CD4-positive, alpha-beta T cell treated with Interleukin-17A for 1 hour (primary cell): ENCODE measurements around the gene SYT15B.
A peak's percentile ranks its signal among the peaks of the same experiment; 100 is the strongest.
"Not testable (repeated sequence)": the region's sequence is repeated elsewhere in the genome, so short reads cannot be mapped to it uniquely, and the experiment has no call there.

Experiments used
- DNase-seq: peaks from one replicate; pipeline ENCODE4 v3.0.0-alpha.2; 2020

Gene SYT15B

DNA sequence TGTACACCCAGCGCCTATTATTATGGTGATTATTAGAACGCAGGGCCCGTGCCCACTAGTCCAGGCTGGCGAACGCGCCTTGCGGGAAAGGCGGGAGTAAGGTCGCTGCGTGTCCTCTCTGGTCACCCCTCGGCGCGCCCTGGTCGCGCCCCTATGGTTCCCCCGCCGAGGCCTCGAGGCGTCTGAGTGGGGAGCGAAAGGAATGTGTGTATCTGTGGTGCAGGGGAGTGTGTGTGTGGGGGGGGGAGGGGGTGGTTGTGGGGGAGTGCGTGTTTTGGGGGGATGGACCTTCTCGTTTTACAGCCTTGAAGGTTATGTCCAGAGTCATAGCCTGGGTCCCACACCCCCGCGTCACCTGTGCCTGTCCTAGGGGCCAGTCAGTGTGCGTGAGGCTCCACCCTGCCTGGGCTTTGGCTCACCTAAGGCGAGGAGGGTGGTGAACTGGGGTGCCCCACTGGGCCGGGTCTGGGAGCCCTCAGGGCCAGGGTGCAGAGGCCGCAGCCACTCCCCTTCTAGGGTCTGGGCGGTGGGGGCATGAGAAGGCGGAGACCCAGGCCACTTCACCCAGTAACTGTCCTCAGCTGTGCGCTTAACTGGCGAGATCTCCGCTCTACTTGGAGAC is at the start of gene SYT15B:
Gene SYT15B, minus strand, starts transcription at position 39 of the 622 bp plus-strand sequence. CDS start 952 bp downstream, outside the sequence.
- DNase-seq, result not testable (repeated sequence)

DNA sequence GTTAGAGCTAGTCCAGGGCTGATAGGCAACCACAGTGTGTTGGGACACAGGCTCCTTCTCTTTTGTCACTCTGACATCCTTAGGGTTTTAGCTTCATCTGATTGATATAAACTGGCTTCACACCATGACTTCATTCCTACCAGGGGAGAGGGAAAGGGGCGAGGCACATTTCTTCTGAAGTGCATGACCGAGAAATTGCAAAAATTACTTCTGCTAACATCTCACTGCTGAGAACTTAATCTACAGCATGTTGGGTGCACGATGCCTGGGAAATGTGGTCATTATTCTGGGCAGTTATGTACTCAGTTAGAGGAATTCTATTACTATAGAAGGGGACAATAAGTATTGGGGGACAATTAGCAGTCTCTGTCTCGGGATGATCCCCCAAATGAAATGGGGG is 16.2 kb upstream of the SYT15B start:
- DNase-seq, result not testable (repeated sequence)

DNA sequence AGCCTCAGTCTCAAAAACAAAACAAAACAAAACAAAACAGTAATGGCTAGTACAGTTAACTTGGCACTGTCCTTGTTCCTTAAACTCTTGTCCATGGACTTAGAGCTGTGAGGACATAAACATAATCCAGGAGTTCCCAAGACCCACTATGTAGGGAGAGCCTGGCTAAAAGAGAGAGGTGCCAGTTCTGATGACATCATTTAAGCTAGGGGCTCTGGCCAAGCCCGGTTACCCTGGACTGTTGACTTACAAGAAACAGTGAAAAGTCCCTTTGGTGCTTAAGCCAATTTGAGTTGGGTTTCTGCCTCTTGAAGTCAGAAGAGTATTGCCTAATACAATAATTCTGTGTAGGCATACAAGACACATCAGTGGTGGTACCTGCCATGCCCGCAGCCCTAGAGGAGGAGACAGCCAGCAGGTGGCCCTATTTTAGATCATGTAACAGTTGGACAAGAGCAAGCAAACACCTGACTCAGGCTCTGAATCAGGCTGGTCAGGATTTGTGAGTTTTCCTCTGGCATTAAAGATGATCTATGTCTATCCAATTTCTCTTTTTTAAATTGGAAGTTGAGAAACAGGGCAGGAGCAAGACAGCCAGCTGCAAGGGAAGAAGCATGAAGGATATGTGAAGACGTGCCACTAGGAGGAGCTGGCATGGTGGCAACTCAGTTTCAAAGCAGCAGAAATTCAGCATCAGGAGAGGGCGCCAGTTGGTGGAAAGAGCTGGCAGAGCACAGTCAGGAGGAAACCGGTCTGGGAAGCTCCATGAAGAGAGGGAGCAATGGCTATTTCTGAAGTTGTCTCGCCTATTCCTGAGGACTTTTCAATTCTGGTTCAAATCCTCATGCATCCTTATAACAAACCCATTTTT is 12.2 kb upstream of the SYT15B start:
- not testable (repeated sequence) for DNase-seq

DNA sequence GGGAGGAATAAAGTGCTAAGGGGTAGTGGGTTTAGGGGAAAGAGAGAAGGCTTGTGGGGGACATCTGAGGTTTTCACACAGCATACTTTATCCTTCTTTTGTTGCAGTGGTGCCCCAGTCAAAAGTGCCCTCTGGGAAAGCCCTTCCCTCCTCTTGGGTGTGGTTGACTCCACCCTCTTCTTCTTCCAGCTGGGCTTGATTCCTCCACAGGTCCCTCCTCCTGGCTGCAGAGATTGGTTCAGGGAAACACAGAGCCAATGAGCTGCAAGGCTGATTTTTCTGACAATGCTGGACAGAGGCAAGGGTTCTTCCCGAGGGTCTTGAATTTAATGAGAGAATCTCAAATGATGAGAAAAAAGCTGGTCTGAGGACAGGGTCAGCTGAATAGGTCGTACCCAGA is 7.4 kb upstream of the SYT15B start:
- DNase-seq, result not testable (repeated sequence)

DNA sequence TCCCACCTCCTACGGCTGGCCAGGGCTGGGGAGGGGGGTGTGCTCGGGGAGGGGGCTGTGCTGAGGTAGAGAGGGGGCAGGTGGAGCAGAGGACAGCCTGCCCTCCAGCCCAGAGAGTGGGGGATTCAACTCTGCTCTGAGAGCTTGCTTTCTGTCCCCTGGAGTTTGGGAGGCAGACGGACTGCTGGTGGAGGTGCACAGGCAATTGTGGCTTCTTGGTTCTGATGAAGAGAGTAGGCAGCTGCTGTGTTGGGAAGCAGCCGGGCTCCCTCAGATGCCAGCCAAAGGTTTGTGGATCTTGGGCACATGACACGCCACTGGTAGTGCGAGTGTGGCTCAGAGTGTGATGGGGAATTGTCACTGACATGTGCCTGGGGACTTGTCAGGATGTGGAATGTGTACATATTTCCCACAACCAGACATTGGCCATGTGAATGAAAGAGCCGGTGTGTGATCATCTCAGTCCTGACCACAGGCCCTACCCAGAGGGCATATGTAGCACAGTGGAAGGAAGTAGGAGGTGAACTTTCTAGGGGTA is 5.3 kb upstream of the SYT15B start:
- DNase-seq, result not testable (repeated sequence)

DNA sequence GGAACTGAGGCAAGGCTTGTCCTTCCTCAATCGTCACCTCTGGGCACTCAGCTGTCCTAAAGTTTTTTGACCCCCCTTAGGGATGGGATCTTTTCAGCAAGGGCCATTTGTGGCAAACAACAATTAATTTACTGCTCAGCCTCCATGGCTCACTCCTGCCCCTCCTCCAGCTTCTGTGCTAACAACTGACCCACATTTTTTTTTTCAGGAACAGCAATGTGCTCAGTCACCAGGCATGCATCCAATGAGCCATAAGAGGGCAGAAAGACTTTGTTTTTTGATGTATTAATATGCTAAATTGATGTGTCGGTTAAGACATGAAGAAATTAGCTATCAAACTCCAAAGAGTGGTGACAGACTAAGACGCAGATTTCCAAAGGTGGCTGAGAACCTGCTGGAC is 4.7 kb upstream of the SYT15B start:
- DNase-seq, result not testable (repeated sequence)

DNA sequence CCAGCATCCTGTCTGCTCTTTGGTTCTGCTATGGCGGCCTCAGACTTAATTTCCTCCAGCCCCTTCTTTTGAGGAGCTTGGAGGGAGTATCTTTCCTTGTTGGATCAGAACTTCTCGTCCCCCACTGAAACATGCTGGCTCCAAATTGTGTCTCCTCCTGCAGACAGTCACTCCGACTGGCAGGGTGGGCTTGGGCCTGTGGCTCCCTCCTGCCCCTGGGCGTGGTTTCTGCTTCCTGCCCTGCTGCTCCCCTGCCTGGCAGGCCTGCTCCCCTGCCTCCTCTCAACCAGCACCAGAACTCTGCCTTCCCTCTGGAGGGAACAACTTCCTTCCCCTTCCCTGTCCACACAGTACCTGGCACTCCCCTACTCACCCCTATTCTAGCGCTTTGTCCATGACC is 3.8 kb upstream of the SYT15B start:
- DNase-seq, result not testable (repeated sequence)

DNA sequence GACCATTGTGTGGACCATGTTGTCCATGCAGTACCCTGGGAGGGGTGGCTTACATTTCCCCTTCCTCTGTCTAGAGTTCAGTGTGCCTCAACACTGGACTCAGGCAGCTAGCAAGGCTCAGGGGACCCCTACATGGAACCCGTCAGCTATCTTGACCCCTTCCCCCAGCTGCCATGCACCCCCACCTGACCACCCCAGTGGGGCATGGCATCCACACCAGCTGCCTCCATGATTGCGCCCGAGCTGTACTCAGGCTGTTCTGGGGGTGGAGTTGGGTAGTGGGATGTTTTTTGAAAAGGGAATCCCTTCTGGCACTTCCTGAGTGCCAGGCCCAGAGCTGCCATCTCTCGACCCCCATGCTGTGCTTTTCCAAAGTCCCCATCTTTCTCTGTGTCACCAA is 1.8 kb upstream of the SYT15B start:
- DNase-seq, result not testable (repeated sequence)

DNA sequence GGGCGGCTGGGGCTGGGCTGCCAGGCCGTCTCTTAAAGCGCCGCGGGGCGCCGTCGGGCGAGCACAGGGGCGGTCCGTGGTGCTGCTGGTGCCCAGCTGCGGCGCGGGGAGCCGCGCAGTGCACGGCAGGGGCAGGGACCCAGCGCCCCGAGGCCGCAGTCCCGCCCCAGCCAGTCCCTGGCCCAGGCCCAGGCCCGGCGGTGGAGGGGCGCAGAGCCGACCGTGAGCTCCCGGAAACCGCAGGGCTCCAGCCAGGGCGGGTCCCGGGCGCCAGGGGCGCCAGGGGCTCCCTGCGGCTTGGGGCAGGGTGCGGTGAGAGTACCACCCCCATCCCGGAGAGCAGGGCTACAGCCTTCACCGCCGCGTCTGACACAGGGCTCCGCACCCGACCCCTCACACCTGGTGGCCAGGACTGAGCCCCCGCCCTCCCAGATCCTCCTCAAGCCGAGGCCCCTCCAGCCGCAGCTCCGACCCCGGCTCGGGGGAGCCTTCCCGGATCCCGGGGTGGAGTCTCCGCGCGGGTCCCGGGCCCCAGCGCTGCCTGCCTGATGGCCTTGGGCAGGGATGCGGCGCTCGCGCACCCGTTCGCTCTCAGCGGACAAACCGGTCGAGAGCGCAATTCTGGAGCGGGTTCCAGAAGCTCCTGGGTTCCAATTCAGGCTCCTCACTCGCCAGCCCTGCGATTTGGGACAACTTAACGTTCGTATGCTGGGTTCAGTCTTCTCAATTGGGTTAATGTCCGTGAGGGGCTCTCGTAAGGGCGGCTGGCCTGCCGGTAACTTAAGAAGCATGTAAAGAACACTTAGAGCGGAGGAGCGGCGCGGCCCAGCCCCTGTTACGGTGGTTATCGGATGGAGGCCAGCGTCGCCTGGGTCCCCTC is 478 bp downstream of the SYT15B start:
- DNase-seq, result not testable (repeated sequence)

DNA sequence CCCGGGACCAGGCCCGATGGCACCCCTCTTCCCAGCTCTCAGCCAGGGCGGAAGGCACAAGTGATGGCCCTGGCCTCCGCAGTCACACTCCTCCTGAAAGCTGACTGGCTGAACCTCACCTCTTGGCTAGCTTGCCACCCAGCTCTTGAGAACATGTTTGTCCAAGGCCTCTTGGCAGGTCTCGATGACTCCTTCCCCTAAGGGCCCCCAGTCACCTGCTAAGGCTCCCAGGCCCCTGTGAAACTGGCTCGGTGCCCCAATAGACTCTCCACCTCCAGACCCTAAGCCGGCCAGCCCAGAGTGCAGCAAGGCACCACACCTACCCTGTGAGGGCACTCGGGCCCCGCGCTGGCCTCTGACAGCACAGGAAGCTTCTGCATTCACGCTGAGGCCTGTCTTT is 4.5 kb downstream of the SYT15B start:
- DNase-seq, result not testable (repeated sequence)

DNA sequence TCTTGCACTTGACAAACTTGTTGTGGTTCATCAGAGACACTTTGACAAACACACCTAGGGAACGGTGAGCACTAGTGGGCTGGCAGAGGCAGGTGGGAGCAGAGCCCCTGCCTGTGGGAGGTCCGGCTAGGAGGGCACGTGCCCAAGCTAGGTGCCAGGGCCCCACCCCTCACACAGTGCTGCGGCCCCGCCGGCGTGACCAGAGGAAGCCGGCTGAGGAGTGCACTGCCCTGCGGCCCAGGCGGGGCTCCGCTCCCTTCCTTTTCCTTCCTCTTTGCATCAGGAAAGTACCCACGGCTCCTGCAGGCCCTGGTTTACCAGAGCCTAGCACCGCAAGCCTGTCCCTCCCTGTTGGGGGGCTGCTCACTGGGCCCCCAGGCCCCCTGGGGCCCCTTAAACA is 7.2 kb downstream of the SYT15B start:
- DNase-seq, result not testable (repeated sequence)

DNA sequence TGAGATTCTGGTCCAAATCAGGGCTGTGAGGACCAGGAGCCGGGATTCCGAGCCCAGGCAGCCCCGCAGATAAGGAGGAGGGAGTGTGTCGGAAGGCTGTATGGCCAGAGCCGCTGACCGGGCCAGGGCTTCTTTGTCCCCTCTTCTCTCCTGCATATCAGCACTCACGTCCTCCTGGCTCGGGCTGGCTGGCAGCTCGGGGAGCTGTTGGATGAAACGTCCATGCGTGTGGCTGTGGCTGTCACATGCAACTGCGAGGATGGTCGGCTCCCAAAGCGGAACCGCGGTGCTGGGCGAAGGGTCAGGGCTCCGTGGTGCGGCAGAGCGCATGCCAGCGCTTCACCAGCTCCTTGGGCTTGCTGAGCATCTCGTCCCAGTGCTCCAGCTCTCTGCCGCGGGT is 9.5 kb downstream of the SYT15B start:
- not testable (repeated sequence) for DNase-seq

DNA sequence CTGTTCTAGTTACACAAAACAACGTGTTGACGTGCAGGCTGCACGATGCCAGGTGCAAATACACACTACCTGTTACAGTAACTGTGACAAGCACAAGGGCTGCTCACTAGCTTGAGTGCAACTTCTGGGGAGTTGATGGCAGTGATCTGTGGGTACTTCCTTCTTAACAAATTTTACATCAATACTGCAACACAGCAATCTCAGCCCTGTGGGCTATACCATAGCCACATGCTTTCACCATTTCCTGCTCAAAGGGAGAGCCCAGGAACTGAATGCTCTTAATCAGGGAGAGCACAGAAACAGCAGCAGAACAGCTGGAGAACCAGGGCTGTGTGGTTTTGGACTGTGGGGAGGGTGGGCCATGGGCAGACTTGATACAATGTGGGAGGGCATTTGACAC is 10.2 kb downstream of the SYT15B start:
- not testable (repeated sequence) for DNase-seq

DNA sequence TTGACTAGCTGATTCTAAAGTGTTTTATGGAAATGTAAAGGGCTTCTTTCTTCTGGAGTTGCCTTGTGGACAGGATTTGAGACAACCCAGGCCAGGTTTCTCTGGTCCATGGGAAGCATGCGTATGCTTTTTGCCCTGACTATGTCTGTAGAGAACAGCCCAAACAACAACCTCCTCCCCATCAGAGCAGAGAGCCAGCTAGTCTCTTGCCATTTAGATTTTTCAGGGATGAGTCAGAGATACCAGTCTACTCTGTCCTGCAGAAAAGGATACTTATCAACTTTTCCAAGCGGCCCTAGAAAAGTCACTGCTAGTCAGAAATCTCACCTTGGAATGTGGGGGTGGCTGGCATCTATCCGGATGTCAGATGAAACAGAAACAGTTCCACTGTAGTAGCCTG is 11.6 kb downstream of the SYT15B start:
- DNase-seq, result not testable (repeated sequence)

DNA sequence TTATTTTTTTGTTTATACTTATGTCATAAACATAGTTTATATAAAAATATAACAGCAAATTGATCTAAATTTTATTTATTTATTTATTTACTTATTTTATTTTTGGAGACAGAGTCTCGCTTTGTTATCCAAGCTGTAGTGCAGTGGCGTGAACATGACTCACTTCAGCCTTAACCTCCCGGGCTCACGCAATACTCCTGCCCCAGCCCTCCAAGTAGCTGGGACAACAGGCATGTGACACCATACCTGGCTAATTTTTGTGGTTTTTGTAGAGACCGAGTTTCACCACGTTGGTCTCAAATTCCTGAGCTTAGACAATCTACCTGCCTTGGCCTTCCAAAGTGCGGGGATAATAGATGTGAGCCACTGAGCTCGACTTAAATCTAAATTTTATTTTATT is 13.0 kb downstream of the SYT15B start:
- DNase-seq, result not testable (repeated sequence)

DNA sequence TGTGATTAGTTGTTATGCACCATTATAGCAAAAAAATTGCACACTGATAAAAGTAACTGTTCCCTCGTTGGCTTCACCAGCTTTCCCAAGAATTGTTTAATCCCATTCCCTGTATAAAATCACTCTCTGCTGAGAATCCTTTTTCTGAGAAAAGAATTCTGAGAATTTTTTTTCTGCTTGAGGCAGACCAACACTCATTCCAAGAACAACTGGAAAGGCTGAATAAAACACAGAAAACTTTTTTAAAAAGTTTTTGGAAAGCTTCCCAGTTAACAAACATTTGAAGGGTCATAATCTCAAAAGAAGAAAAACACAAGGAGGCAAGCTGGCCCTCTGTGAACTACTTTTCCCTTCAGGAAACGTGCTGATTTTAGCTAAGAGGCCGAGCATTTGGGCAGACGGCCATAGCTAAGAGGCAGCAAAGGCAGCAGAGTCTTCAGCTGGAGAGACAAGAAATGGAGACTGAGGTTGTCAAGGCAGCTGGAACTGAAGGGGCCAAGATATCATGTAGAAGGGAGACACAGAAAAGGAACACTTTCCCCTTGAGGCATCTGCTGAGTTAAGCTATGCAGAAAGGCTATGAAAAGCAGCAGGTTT is 16.5 kb downstream of the SYT15B start:
- not testable (repeated sequence) for DNase-seq

DNA sequence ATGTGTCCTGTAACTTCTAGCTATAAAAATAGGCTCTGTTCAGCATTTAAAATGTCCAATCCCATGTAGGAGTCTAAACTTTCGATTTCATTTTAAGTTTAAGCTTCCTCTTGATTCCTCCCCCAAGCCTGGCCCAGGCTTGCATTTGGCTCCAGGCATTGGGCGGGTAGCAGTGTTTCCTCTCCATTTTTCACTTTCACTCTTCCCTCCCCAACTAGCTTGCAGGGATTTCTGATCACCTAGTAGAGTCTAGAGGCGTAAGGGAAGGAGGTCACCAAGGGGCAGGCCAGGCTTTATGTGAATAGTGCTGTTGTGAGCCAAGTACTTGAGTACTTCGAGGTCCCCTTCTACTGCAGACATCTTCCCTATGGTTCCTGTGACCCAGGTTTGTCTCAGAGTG is 18.5 kb downstream of the SYT15B start:
- DNase-seq, result not testable (repeated sequence)

DNA sequence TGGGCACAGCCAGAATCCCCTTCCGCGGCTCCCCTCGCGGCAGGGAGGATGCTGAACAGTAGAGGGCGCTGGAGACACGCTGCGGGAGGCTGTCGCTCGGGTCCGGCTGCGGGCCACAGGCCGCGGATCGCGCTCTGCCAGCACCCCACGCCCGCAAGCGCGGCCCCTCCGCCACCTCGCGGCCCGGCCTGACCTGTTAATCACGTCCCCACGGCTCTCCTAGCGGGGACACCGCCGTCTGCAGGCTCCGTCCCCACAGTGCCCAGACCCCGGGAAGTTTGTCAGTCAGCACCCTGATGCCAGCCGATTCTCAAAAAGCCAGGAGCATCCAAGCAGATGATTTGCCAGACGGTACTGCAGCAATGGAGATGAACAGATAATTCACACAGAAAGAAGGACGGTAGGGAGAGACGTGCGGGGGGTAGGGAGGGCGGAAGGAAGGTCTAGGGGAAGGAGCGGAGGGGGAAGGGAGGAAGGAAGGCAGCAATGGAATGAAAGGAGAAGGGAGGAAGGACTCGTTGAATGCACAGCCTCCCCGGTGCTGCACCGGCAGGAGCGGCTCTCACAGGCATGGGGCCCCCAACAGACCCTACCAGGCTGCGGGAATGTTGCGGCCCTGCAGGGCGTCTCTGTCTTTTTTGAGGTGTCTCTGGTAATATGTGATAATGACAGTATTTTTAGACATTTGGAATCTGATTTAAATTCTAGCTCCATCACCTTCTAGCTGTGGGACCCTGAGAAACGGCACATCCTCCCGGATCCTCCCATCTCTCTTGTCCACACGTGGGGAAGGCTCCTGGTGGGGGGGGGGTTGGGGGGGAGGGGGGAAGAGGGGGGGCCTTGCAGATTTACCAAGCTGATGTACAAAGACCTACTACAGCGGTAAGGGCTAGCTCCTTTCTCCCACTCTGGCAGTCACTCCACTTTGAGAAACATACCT is 19.5 kb downstream of the SYT15B start:
- peak; percentile 31 for DNase-seq

DNA sequence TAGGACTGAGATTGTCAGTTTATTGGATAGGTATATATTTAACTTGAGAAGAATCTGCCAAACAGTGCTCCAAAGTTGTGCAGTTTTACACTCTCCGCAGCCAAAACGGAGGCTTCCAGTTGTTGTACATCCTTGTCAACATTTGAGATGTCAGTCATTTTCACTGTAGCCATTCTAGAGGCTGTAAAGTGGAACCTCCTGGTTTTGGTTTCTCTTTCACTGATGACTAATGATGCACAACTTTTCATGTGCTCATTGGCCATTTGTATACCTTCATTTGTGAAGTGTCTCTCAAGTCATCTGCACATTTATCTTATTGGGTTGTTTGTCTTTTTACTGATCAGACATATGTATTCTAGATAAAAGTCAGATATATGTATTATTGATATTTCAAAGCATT is 22.5 kb downstream of the SYT15B start:
- not testable (repeated sequence) for DNase-seq

DNA sequence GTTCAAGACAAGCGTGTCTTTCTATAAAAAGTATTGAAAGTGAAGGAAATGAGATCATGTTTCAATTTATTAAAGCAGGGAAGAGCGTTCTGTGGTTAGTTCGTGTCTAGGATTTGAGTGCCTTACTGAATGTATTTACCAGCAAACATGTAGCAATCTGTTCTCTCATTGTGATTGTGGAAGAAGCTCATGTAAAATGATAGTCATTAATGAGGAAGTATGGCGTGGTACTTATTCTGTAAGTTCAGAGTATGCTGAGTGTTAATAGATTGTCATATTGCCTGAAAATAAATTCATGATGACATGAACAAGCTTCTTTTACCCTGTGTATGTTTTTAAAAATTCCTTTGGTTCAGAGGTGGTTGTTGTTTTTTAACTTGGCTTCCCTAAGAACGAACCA is 32.5 kb downstream of the SYT15B start:
- DNase-seq, result not testable (repeated sequence)

DNA sequence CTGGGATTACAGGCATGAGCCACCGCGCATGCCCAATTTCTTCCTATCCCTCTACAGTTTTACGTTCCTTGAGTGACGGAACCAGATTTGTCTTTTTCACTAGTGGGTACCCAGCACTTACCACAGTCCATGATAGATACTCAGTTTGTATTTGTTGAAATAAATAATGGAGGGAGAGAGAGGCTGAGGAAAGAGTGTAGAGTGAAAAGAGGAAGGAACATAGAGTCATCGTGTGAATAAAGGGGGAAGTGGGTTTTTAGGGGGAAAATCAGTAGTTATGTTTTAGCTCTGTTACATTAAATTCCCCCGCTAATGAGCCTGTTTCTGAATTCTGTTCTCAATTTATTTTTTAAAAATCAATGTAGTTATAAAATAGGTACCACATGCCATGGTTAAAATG is 37.7 kb downstream of the SYT15B start:
- not testable (repeated sequence) for DNase-seq
